Medulla oblongata (tissue), 1 donor: ENCODE data around the gene NR3C2.

ENCODE experiments used
- DNase-seq: peaks from one replicate; pipeline ENCODE4 v3.0.0-alpha.2; 2015; ENCODE audit errors: extremely low spot score

The NR3C2 gene

GRCh38 chr4:148056879-148057278 lies 385.3 kb downstream of the NR3C2 start:
- DNase-seq, result peak; percentile 85

- no peak for DNase-seq
Observed at GRCh38 chr4:148055844-148056243, 386.4 kb downstream of the NR3C2 start.

GRCh38 chr4:148054275-148054674 lies 387.9 kb downstream of the NR3C2 start:
- DNase-seq, result no peak

GRCh38 chr4:148053298-148054003 lies 388.8 kb downstream of the NR3C2 start:
- no peak for DNase-seq

- DNase-seq, result no peak
Observed at GRCh38 chr4:148052448-148052847, 389.8 kb downstream of the NR3C2 start.

- no peak for DNase-seq
Observed at GRCh38 chr4:148051403-148051802, 390.8 kb downstream of the NR3C2 start.

GRCh38 chr4:148048598-148048997 lies 393.6 kb downstream of the NR3C2 start:
- DNase-seq, result no peak

- DNase-seq, result no peak
Observed at GRCh38 chr4:148044912-148045352, 397.3 kb downstream of the NR3C2 start.

- DNase-seq, result peak; percentile 72
Observed at GRCh38 chr4:148044089-148044911, 397.9 kb downstream of the NR3C2 start.

- DNase-seq, result no peak
Observed at GRCh38 chr4:148041606-148042329, 400.4 kb downstream of the NR3C2 start.

GRCh38 chr4:148034813-148035212 lies 407.4 kb downstream of the NR3C2 start:
- no peak for DNase-seq

GRCh38 chr4:148030193-148030873 lies 411.9 kb downstream of the NR3C2 start:
- DNase-seq, result no peak

GRCh38 chr4:148029781-148030180 lies 412.4 kb downstream of the NR3C2 start:
- DNase-seq, result no peak
